Measurements from ENCODE around the gene SPON1. TPM values are rescaled to one million over a fixed set of nuclear protein-coding genes. Genes with fewer than 3 reads are reported as not detected.
"Not testable (repeated sequence)": the region's sequence is repeated elsewhere in the genome, so short reads cannot be mapped to it uniquely, and the experiment has no call there.

The SPON1 gene
- total and polyA plus RNA-seq, 11 donors: 1.6 to 20.0 (median 6.8) TPM

DNA sequence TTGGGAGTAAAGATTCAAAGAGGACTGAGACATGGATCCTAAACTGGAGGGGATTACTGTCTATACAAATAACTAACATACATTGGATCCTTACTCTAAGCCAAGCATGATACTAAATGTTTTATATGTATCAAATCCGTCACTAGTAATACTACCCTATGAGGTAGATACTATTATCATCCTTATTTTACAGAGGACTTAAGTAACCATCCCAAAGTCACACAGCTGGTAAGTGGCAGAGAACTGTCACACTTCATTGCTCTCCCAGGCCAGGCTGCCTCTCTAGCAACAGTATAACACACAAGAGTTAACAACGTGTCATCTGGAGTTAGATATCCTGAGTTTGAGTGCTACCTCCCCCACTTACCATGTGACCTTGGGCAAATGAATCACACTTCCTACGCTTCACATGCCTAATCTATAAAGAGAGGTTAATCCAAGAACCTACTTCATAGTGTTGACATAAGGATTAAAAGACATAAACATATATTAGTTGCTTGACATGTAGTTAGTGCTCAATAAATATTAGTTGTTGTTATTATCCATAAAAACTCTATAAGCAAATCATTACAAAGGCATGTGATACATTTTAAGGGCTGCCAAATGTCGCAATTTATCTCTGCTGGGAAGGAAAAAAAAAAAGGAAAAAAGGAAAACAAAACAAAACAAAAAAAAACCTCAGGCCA lies 33.8 kb upstream of the SPON1 start:
- DNase-seq (no peak), ATAC-seq (peak in 2 of 4 donors; percentile 44 to 63)
- Histone ChIP-seq H3K27ac (no peak overlapping the region), H3K9me3 (peaks cover 0 to 3% (median 0%) of the 10 kb centered on the region in 12 donors), H3K36me3 (no peaks in the 10 kb centered on the region), H3K27me3 (no peaks in the 10 kb centered on the region), H3K4me3 (no peak overlapping the region), H3K4me1 (peaks cover 0 to 25% (median 2%) of the 10 kb centered on the region in 12 donors)
- no peak for TF ChIP-seq POLR2A (IDR thresholded peaks at IDR 0.05)
- 44 to 49% (median 46%) methylated on average over 4 of the region's 4 CpGs for WGBS, 4 donors
- intact Hi-C loops (cut with DNase I): no loop called here

DNA sequence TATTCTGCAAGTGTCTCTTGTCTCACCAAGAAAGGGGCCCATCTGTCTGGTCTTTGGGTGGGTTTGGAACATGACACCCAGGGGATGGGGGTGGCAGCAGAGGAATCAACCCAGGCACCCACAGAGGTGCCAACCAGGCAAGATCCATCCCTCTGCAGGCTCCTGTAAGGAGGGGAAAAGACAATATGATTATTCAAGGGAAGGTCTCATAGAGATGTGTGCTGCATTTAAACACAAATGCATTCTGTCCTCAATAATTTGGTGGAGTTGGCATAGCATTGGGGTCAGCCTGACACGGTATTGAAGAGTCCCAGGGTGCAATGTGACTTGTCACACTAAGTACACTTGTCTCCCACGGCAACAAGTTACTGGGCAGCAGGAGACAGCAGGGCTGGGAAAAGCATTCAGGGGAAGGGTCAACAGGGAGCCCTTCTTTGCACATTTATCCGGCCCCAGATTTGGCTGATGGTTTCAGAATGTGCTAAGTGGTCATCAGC lies 33.1 kb upstream of the SPON1 start:
- peaks cover 0 to 9% (median 0%) of the 10 kb centered on the region in 12 donors for H3K9me3 ChIP-seq
- H3K27ac ChIP-seq: no peak overlapping the region
- no peak for DNase-seq
- intact Hi-C loops (cut with DNase I): no loop called here
- ATAC-seq: no peak
- H3K36me3 ChIP-seq: no peaks in the 10 kb centered on the region
- TF ChIP-seq, protein P1, sequence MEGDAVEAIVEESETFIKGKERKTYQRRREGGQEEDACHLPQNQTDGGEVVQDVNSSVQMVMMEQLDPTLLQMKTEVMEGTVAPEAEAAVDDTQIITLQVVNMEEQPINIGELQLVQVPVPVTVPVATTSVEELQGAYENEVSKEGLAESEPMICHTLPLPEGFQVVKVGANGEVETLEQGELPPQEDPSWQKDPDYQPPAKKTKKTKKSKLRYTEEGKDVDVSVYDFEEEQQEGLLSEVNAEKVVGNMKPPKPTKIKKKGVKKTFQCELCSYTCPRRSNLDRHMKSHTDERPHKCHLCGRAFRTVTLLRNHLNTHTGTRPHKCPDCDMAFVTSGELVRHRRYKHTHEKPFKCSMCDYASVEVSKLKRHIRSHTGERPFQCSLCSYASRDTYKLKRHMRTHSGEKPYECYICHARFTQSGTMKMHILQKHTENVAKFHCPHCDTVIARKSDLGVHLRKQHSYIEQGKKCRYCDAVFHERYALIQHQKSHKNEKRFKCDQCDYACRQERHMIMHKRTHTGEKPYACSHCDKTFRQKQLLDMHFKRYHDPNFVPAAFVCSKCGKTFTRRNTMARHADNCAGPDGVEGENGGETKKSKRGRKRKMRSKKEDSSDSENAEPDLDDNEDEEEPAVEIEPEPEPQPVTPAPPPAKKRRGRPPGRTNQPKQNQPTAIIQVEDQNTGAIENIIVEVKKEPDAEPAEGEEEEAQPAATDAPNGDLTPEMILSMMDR (IDR thresholded peaks at IDR 0.05): no peak
- no peak for TF ChIP-seq POLR2A (IDR thresholded peaks at IDR 0.05)
- H3K27me3 ChIP-seq: no peaks in the 10 kb centered on the region
- H3K4me3 ChIP-seq: no peak overlapping the region
- peaks cover 0 to 18% (median 1%) of the 10 kb centered on the region in 12 donors for H3K4me1 ChIP-seq
- 36 to 55% (median 47%) methylated on average over 3 of the region's 3 CpGs for WGBS, 4 donors

- Histone ChIP-seq H3K4me1 (peaks cover 0 to 15% (median 0%) of the 10 kb centered on the region in 12 donors), H3K27ac (no peak overlapping the region), H3K9me3 (peaks cover 0 to 10% (median 0%) of the 10 kb centered on the region in 12 donors), H3K4me3 (no peak overlapping the region), H3K27me3 (no peaks in the 10 kb centered on the region), H3K36me3 (no peaks in the 10 kb centered on the region)
- WGBS, 4 donors: 85 to 89% (median 88%) methylated on average over 4 of the region's 4 CpGs
- DNase-seq: no peak
- intact Hi-C loops (cut with DNase I): no loop called here
- no peak for ATAC-seq
- no peak for TF ChIP-seq POLR2A (IDR thresholded peaks at IDR 0.05)
- TF ChIP-seq, protein P1 (IDR thresholded peaks at IDR 0.05): no peak
Measured at GRCh38 chr11:13931356-13931755, 31.2 kb upstream of the SPON1 start.

- H3K4me3 ChIP-seq; DNase-seq; H3K36me3 ChIP-seq; H3K27ac ChIP-seq; H3K4me1 ChIP-seq; ATAC-seq; H3K9me3 ChIP-seq; intact Hi-C loops (cut with DNase I); H3K27me3 ChIP-seq: not testable (repeated sequence)
- 72 to 92% (median 85%) methylated on average over 4 of the region's 4 CpGs for WGBS, 4 donors
Measured at GRCh38 chr11:13937154-13937553, 25.4 kb upstream of the SPON1 start.

GRCh38 chr11:13938829-13939228 lies 23.7 kb upstream of the SPON1 start:
- intact Hi-C loops (cut with DNase I); H3K4me3 ChIP-seq; DNase-seq; H3K9me3 ChIP-seq; H3K27ac ChIP-seq; ATAC-seq; H3K27me3 ChIP-seq; H3K36me3 ChIP-seq; H3K4me1 ChIP-seq: not testable (repeated sequence)
- 87 to 91% (median 90%) methylated on average over 10 of the region's 10 CpGs for WGBS, 4 donors

Data from heart left ventricle (tissue), 16 donors.